HL-60 (cell line): ENCODE results near the gene ZNF860.

Source experiments
- DNase-seq, 2 experiments: peaks; one replicate each; pipeline ENCODE4 v3.0.0-alpha.2; 2010 to 2020; ENCODE audit warnings: low read depth in 1 of 2, low spot score in 1 of 2
- H3K27ac ChIP-seq: fragments of 250-450 bp; sonication (Bioruptor Pico); replicated peaks from 2 replicates; pipeline ENCODE4 v1.5.1; 2020; ENCODE audit warnings: mild to moderate bottlenecking, moderate library complexity
- H3K27me3 ChIP-seq: fragments of 250-450 bp; sonication (Bioruptor Pico); 2 replicates; pipeline ENCODE4 v1.5.1; 2021; ENCODE audit warnings: mild to moderate bottlenecking, moderate library complexity; ENCODE audit not compliant: insufficient read depth, poor library complexity, severe bottlenecking
- H3K4me3 ChIP-seq: replicated peaks from 2 replicates; pipeline ENCODE4 v1.5.1; 2011; ENCODE audit warnings: mild to moderate bottlenecking, control low read depth, low read length; ENCODE audit not compliant: insufficient read depth
- CTCF ChIP-seq: IDR thresholded peaks from one replicate; pipeline ENCODE4 v1.5.1; 2011; ENCODE audit warnings: low read length, control low read depth, inconsistent platforms; ENCODE audit not compliant: insufficient read depth
- GABPA ChIP-seq: IDR thresholded peaks from 2 replicates; pipeline ENCODE4 v1.6.1; 2012; ENCODE audit warnings: low read depth
- POLR2AphosphoS5 ChIP-seq: IDR thresholded peaks from 2 replicates; pipeline ENCODE4 v1.6.1; 2012; ENCODE audit warnings: low read depth
- REST ChIP-seq: IDR thresholded peaks from 2 replicates; pipeline ENCODE4 v1.6.1; 2012; ENCODE audit warnings: low read depth; ENCODE audit not compliant: insufficient replicate concordance
- SPI1 ChIP-seq: IDR thresholded peaks from 2 replicates; pipeline ENCODE4 v1.6.1; 2012; ENCODE audit warnings: low read depth, mild to moderate bottlenecking, borderline replicate concordance

Gene ZNF860

GRCh38 chr3:31996195-31996594 lies 14.6 kb downstream of the ZNF860 start:
- H3K4me3 ChIP-seq = no peak overlapping the region
- TF ChIP-seq REST = no peak
- TF ChIP-seq GABPA = no peak
- no peak for TF ChIP-seq SPI1
- TF ChIP-seq POLR2AphosphoS5 = no peak
- DNase-seq = no peak
- H3K27ac ChIP-seq = no peak overlapping the region
- H3K27me3 ChIP-seq = no peaks in the 10 kb centered on the region

- H3K27me3 ChIP-seq = no peaks in the 10 kb centered on the region
- DNase-seq = no peak
- H3K4me3 ChIP-seq = no peak overlapping the region
- TF ChIP-seq REST (no peak), GABPA (no peak), SPI1 (no peak), POLR2AphosphoS5 (no peak), CTCF (no peak)
- no peak overlapping the region for H3K27ac ChIP-seq
Measured at GRCh38 chr3:31997500-31997899, 15.9 kb downstream of the ZNF860 start.

GRCh38 chr3:31999907-32000439 lies 18.4 kb downstream of the ZNF860 start:
- H3K27me3 ChIP-seq = no peaks in the 10 kb centered on the region
- H3K27ac ChIP-seq = no peak overlapping the region
- H3K4me3 ChIP-seq = no peak overlapping the region
- TF ChIP-seq REST = no peak
- no peak for TF ChIP-seq POLR2AphosphoS5
- TF ChIP-seq SPI1 = no peak
- TF ChIP-seq CTCF = no peak
- TF ChIP-seq GABPA = no peak
- DNase-seq = no peak
